ENCODE data around the gene TBX21.

Gene TBX21

DNA sequence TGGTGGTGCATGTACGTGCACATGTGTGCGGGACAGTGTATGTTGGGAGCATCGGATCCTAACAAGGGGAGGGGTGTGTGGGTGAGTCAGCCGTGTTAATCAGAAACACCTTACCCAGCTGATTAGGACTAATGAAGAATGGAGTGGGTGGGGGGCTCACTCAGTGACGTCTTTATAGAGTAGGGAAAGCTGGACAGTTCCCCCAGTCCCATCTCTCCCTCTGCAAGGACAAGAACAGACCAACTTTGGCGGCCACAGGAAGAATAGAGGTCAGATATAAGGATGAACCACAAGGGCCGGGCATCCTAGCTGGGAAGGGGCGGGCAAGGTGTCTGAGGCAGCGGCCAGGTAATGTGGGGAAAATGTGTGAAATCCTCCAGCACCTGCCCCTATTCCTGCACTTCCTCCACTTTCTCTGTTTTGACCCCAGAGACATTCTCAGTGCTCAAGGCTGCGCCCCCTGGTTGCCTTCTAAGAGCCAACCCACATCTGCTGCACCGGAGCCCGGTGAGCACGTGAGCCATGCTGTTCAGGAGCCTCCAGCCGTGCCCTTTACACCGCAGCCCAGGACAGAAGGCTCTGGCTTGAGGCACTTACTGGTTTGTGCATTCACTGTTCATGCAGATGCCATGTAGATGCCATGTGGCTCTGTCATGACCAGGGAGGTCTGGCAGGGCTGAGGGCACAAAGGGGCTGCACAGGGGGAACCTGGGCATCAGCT is 18.9 kb upstream of the TBX21 start:
- no peak for DNase-seq

DNA sequence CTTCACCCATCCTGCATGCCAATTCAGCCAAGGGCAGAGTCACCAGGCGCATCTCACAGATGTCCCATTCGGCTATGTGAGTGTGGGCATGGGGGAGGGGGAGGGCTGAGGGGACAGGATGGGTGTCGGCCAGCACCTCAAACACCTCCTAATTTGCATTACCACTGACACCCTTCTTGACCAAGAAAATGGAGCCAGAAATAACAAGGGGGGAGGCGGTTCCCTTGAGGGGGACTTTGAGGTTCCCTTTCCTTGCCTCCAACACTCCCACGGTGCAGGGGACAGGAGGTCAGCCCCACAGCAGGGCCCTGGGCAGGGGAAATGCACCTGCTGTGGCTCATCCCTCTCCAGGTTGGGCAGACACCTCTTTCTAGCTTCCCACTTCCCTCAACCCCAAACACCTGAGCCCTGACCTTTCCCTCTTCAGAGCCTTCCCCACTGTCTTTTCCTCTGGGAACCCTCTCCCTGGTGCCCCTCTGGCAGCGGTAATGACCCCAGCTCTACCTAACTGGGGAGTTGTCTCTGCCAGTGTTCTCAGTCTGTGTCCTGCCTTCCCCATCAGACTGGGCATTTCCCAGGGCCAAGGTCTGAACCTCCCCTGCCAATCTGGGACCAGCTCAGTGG is 18.2 kb upstream of the TBX21 start:
- DNase-seq: no peak

- DNase-seq: no peak
Observed at GRCh38 chr17:47715669-47716325, 17.2 kb upstream of the TBX21 start.

- no peak for DNase-seq
Observed at GRCh38 chr17:47716375-47716774, 16.7 kb upstream of the TBX21 start.

DNA sequence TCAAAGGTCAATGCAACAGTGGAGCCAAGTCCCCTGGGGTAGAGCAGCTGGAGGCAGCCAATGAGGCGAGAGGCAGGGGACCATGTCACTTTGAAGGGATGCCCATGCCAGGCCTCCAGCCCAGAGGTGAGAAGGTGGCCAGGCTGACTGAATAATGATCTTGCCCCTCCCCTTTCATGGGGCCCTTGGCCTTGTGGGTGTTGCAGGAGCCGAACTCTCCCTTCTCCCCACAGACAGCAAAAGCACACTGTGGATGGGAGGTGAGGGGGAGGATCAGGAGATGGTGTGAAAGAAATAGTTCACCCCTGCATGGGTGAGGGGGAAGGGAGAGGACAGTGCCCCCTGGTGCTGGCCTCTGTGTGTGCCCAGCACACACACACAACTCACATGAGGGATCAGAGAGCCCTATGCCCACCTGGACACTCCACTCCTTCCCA is 15.8 kb upstream of the TBX21 start:
- no peak for DNase-seq

GRCh38 chr17:47717979-47718621 is 14.9 kb upstream of the TBX21 start:
- DNase-seq: no peak

DNA sequence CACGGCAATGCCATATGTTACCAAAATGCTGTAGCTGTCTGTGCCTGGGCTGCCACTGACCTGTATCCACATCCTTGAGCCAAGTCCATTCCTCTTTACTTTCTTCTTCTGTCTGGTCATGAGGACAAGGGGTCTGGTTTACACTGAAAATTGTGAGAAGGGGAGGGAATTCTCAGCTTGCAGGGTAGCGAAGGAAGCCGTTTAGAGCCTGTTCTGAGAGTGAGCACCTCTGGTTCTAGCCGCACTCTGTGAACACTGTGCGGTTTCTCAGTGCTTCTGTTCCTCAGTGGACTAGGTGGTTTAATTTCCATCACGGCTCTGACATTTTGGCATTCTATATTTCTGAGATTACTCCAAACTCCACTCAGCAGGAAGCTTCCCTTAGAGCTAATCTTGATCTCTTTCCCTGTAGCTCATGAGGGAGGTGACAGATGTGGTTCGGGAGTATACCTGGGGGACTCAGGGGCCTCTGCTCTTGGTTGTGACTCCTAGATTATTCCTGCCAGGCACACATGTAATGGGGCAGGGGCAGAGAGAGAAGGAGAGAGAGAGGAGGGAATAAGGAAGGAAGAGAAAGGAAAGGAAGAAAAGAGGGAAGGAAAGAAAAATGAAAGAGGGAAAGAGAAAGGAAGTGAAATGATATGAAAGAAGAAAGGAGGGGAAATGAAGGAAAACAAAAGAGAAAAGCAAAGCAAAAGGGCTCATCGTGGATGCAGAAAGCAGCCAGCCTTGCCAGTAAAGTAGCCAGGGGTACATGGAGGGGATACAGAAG is 14.2 kb upstream of the TBX21 start:
- no peak for DNase-seq

DNA sequence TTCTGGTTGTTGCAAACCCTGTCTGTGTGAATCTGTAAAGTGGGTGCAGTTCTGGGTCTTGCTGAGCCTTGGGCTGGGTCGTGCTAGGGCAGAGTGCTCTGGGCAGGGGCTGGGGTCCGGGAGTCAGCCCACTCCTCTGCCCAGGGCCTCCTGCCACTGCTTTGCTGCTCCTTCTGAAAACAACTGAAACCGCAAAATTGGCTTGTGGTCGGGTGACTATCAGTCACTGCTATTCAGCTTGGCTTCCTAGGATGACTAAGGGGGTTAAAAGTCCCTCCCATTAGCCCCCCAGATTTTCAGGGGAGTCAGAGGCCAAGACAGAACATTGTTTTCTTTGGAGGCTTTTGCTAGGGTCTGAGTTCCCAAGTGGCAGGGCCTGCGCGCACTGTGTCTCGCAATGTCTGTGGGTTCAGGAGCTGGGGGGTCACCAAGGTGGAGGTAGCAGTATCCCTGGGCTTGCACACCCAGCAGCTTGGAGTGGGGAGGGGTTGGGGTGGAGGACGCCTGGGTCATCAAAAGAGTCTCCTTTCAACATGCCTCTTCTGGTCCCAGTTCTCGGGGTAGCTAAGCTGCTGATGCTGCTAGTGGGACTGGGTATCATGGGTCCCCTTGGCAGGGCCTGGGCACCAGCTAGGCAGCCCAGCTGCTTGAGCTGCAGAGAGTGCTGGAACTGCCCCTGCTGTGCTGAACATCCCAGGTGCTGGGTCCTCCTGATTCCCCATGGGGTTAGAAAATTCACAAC is 13.5 kb upstream of the TBX21 start:
- no peak for DNase-seq

DNA sequence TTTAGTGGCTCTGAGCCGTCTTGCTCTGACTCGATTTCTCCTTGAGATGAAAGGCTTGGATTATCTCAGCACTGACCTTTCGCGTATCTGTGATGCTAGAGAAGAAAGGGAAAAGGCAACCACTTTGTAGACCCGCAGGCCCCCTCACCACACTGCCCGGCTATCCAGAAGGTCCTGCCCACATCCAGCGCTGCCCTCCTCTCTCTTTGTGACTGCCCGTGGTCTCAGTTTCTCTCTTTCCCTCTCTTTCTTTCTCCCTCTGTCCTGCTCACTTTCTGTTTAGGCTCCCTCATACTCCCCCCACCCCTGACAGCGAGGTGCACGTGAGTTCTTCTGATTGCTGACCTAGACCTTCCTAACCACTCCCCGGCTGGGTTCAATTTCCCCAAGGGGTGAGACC is 12.8 kb upstream of the TBX21 start:
- no peak for DNase-seq

DNA sequence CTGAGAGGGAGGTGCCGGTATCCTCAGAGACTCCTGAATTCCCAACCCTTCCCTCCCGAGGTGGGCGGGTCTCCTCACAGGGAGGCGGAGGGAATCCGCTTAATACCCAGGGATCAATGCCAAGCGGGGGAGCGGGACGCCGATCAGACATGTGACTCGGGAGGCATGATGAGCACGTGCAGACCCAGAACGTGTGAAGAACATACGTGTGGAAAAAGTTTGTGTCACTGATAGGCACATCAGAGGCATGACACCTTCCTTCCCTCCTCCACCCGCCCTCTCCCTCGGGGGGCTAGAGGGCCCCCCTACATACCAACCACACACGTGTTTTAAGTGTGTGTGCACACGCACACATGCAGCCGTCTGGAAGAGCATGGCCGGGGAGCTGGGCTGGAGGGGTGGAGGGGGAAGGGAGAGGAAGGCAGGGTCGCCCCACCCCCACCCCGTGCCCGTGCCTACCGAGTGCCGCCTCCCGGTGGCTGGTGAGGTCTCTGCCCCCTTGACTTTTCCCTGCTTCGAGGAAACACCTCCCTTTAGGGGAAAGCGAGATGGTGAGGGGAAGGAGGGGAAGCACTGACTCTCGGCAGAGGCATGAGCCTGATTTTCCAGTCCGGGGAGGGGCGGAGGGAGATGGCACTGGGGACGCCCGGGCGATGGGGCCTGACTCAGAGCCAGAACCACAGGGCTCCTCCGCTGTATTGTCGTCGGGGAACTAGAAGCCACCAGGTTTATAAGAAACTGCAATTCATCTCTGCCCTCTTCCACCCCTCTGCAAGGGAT is 12.1 kb upstream of the TBX21 start:
- no peak for DNase-seq

DNA sequence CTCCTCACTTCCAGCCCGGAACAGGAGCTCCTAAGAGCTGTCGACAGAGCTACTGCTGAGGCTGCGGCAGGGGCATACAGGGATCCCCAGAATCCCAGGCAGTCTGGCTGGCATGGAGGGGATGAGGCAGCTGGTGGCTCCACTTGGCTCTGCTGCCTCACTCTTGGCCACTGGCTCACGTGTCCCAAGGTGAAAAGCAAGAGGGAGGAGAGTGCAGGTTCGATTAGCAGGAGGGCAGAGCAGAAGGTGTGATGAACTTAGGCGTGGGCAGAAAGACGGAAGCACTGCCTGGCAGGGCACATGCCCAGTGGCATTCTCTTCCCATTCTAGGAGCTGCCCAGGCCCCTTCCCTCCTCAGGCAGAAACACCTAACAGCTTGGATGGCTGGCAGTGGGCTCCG is 11.3 kb upstream of the TBX21 start:
- DNase-seq: no peak

- DNase-seq: no peak
Observed at GRCh38 chr17:47724705-47725104, 8.3 kb upstream of the TBX21 start.

- no peak for DNase-seq
Observed at GRCh38 chr17:47725446-47726111, 7.5 kb upstream of the TBX21 start.

DNA sequence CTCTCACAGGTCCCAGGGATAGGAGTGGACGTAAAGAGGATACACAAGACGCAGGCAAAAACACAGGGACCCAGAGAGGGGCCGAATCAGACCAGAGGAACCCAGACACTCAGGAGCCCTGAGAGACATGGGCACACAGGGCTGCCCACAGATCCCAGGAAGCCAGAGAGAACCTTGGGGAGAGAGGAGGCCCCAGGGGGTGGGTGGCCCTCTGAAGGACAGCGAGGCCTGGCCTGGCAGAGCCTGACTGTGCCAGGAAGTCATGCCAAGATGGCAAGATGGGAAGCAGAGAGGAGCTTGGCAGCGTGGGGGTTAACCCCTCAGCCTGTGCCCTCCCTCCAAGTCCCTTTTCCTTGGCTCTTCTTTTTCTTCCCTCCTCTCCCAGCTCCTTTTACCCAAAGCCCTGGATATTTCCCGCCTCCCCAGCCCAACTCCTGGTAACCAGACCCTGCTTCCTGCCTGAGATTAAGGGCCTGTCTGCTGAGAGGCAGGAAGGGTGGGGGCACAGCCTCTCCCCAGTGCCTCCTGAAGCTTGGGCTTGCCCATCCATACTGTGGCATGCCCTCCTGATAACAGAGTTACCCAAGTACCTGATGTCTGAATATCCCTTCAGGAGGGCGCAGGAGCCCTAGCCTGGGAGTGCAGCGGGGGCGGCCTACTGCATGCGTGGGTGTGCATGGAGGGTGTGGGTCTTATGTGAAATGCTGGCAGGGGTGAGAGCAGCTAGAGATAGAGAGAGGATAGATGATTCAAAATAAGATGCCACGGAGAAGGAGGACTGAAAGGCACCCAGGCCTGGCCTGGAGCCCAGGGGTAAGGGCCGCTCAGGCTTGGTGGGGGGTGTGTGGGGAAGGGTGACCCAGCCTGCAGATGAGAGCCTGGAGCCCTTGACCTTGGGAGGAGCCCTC is 6.0 kb upstream of the TBX21 start:
- DNase-seq: no peak

DNA sequence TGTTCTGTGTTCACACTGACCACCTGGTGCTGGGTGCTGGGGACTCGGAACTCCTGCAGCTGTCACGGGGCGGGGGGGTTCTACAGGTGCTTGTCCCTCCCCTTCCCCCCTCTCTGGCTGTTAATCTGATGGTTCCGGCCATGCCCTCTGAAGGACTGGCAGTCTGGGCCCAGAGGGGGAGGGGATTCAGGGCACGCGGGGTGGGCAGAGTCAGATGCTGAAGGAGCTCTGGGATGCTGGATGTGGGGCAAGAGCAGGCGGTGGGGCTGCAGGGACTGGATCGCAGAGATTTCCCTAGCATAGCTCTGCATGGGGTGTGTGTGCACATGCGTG is 5.4 kb upstream of the TBX21 start:
- no peak for DNase-seq

GRCh38 chr17:47728214-47728877 is 4.7 kb upstream of the TBX21 start:
- DNase-seq: no peak

- no peak for DNase-seq
Observed at GRCh38 chr17:47729476-47729875, 3.6 kb upstream of the TBX21 start.

- DNase-seq: no peak
Observed at GRCh38 chr17:47730681-47731080, 2.4 kb upstream of the TBX21 start.

DNA sequence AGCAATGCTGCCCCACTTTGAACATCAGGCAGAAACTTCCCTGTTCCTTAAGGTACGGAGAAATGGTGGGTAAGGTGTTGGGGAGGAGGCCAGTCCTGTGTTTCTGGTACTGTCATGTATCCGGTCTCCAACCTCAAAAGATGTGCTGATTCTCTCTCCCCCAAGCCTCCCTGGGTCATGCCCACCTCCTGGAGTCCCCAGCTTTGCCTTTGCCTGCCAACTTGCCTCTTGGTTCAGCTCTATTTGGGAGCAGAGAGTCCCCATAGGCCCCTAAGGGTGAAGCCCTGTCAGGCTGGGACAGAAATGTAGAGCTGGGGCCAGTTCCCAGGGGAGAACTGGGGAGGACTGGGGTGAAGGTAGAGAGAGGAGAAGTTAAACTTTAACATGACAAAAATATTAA is 1.6 kb upstream of the TBX21 start:
- DNase-seq: no peak

Data from NCI-H446 treated with DMSO at 0.1 percent for 48 hours (cell line).